GM12878 (cell line): ENCODE results near the gene PPP1R14D. TPM values are rescaled to one million over a fixed set of nuclear protein-coding genes. Genes with fewer than 3 reads are reported as not detected.

ENCODE experiments used
- ATAC-seq: fragments of 200-7000 bp; cut with Tn5 transposase; 3 replicates; pipeline ENCODE4 v1.9.1; 2020; ENCODE audit warnings: mild to moderate bottlenecking, moderate library complexity
- BruUV-seq: library from RNA; stranded (reverse); fragments of 400-500 nt; replicated peaks from 2 replicates; lab custom pipeline; 2021; lab: Mats Ljungman, UMichigan
- CTCF ChIA-PET: fragments of 300-600 bp; sonication (Branson Sonifier 250); formaldehyde crosslinking; extraction: SDS; loops from one replicate; lab custom pipeline; 2021; ENCODE audit warnings: inconsistent platforms; lab: Yijun Ruan, JAX
- POLR2A ChIA-PET: fragments of 350-600 bp; formaldehyde crosslinking; extraction: SDS; loops from one replicate; lab custom pipeline; 2021; ENCODE audit warnings: inconsistent platforms; lab: Charles Lee
- RAD21 ChIA-PET: fragments of 300-600 bp; sonication (Branson Sonifier 250); formaldehyde crosslinking; loops from one replicate; lab custom pipeline; 2023; ENCODE audit warnings: antibody characterized with exemption; ENCODE audit not compliant: unreplicated experiment; lab: Charles Lee
- SMC1A ChIA-PET: fragments of 300-600 bp; sonication (Branson Sonifier 250); formaldehyde crosslinking; loops from one replicate; lab custom pipeline; 2023; ENCODE audit not compliant: unreplicated experiment, uncharacterized antibody; lab: Charles Lee
- DNase-seq: peaks from one replicate; pipeline ENCODE4 v3.0.0-alpha.2; 2011; ENCODE audit warnings: low read depth, low spot score
- FAIRE-seq: peaks from 3 replicates; lab custom pipeline; 2011; peaks lifted over from hg19 to GRCh38; lab: Jason Lieb, UNC
- H2AFZ ChIP-seq: 2 replicates; pipeline ENCODE4 v1.6.0; 2011; ENCODE audit warnings: low read depth, low read length, control low read depth; ENCODE audit not compliant: control insufficient read depth
- H3K27ac ChIP-seq: 2 replicates; pipeline ENCODE4 v1.5.1; 2011; ENCODE audit warnings: control low read depth; ENCODE audit not compliant: control insufficient read depth, insufficient read depth
- H3K27me3 ChIP-seq, 2 experiments: replicated peaks in 1 of 2; 2 replicates each; pipeline versions ENCODE4 v1.6.0 to v1.6.1; 2011; ENCODE audit warnings: low read length in 1 of 2; ENCODE audit not compliant: control insufficient read depth in 2 of 2, insufficient read depth in 2 of 2
- H3K36me3 ChIP-seq, 2 experiments: 2 replicates each; pipeline ENCODE4 v1.5.1; 2011; ENCODE audit warnings: low read length in 1 of 2; ENCODE audit not compliant: control insufficient read depth in 2 of 2, insufficient read depth in 2 of 2
- H3K4me1 ChIP-seq: 2 replicates; pipeline ENCODE4 v1.6.1; 2011; ENCODE audit warnings: mild to moderate bottlenecking, low read length, moderate library complexity, mixed read lengths; ENCODE audit not compliant: control insufficient read depth, insufficient read depth
- H3K4me2 ChIP-seq: 2 replicates; pipeline ENCODE4 v1.6.0; 2011; ENCODE audit warnings: control low read depth; ENCODE audit not compliant: control insufficient read depth, insufficient read depth
- H3K4me3 ChIP-seq: fragments of 200-600 bp; sonication (generic); 2 replicates; pipeline ENCODE4 v1.5.1; 2016
- H3K79me2 ChIP-seq: 2 replicates; pipeline ENCODE4 v1.6.0; 2011; ENCODE audit warnings: low read length; ENCODE audit not compliant: control insufficient read depth, insufficient read depth
- H3K9ac ChIP-seq: 2 replicates; pipeline ENCODE4 v1.8.0; 2011; ENCODE audit warnings: low read length, control low read depth, mixed read lengths; ENCODE audit not compliant: control insufficient read depth, insufficient read depth
- H3K9me3 ChIP-seq: replicated peaks from 3 replicates; pipeline ENCODE4 v1.5.1; 2011; ENCODE audit warnings: mild to moderate bottlenecking, low read length; ENCODE audit not compliant: control insufficient read depth, insufficient read depth
- H4K20me1 ChIP-seq: 2 replicates; pipeline ENCODE4 v1.6.0; 2011; ENCODE audit not compliant: control insufficient read depth, insufficient read depth
- ASH2L ChIP-seq: fragments of 300-600, 200-600 bp; sonication (generic); IDR thresholded peaks from 2 replicates; pipeline ENCODE4 v1.6.1; 2017; ENCODE audit warnings: low read depth, mild to moderate bottlenecking, borderline replicate concordance
- CBX3 ChIP-seq: fragments of 200-600 bp; sonication (generic); IDR thresholded peaks from 2 replicates; pipeline ENCODE4 v1.6.1; 2016; ENCODE audit warnings: low read depth, borderline replicate concordance
- HDGF ChIP-seq: fragments of 450-650 bp; IDR thresholded peaks from 2 replicates; pipeline ENCODE4 v1.6.1; 2016; ENCODE audit warnings: antibody characterized with exemption
- MXI1 ChIP-seq: fragments of 150-350 bp; IDR thresholded peaks from 2 replicates; pipeline ENCODE4 v1.6.1; 2011; ENCODE audit warnings: low read depth, mild to moderate bottlenecking, inconsistent platforms, low read length, improper control_type of control experiment
- MYB ChIP-seq: fragments of 150-350 bp; IDR thresholded peaks from 2 replicates; pipeline ENCODE4 v1.6.1; 2014; ENCODE audit warnings: mild to moderate bottlenecking, low read depth, low read length, borderline replicate concordance
- MYC ChIP-seq: IDR thresholded peaks from 2 replicates; pipeline ENCODE4 v1.6.1; 2011; ENCODE audit warnings: mild to moderate bottlenecking, low read length, moderate library complexity, inconsistent platforms; ENCODE audit not compliant: insufficient read depth, insufficient replicate concordance, insufficient read length, severe bottlenecking
- PAX5 ChIP-seq: IDR thresholded peaks from 2 replicates; pipeline ENCODE4 v1.6.1; 2011; ENCODE audit warnings: low read depth, low read length, borderline replicate concordance
- RB1 ChIP-seq: fragments of 450-650 bp; formaldehyde crosslinking; IDR thresholded peaks from 2 replicates; pipeline ENCODE4 v1.6.1; 2017; ENCODE audit warnings: mild to moderate bottlenecking, borderline replicate concordance
- SREBF1 ChIP-seq: IDR thresholded peaks from 2 replicates; pipeline ENCODE4 v1.6.1; 2012; ENCODE audit warnings: mild to moderate bottlenecking, low read length
- ZNF384 ChIP-seq: IDR thresholded peaks from 2 replicates; pipeline ENCODE4 v1.6.1; 2012; ENCODE audit warnings: low read depth, mild to moderate bottlenecking, low read length, improper control_type of control experiment, borderline replicate concordance
- WGBS: methylation state at CpG from one replicate; pipeline ENCODE4 v1.1.6; 2016; ENCODE audit warnings: low lambda C conversion rate; ENCODE audit not compliant: insufficient replicate concordance, insufficient coverage; ENCODE audit errors: missing lambda C conversion rate; 5-methylcytosine and 5-hydroxymethylcytosine counted together
- in situ Hi-C: fragments of 300-500 bp; cut with MboI; formaldehyde crosslinking; loops from 9 replicates; pipeline ENCODE4 v1.14.3; 2018; ENCODE audit warnings: mixed read lengths
- intact Hi-C: fragments of 100-400 bp; cut with micrococcal nuclease; formaldehyde crosslinking; loops from one replicate; pipeline ENCODE4 v1.14.2; 2022; ENCODE audit not compliant: unreplicated experiment
- polyA plus RNA-seq, 11 experiments: library from polyadenylated mRNA; depleted of rRNA in 4 of 11; unstranded in 6 of 11; stranded (reverse) in 5 of 11; fragments of >200 nt; fragmentation: Nextera tagmentation in 4 of 11; fragmentation: Illumina TruSeq in 1 of 11; extraction: Ambion mirVana in 4 of 11; extraction: Trizol in 1 of 11; gene quantifications; 1 replicate in 1 of 11; 2 replicates in 10 of 11; pipeline versions ENCODE4 v1.2.1 to v1.2.3, GENCODE V29; 2011 to 2016; ENCODE audit warnings: inconsistent platforms in 2 of 11, missing spikeins in 2 of 11, low read depth in 1 of 11
- total RNA-seq, 4 experiments: library from RNA; depleted of rRNA in 3 of 4; stranded (reverse); fragments of >200 nt in 3 of 4; fragmentation: Illumina TruSeq in 1 of 4; extraction: Trizol in 1 of 4; gene quantifications; 2 replicates each; pipeline versions ENCODE4 v1.2.1 to v1.2.3, GENCODE V29; 2013 to 2021
- TF ChIP-seq, protein P1 (sequence below): fragments of 450-650 bp; IDR thresholded peaks from 2 replicates; pipeline ENCODE4 v1.6.1; 2016; ENCODE audit warnings: mild to moderate bottlenecking
- TF ChIP-seq, protein P2 (sequence below): IDR thresholded peaks from 2 replicates; pipeline ENCODE4 v1.6.1; 2012; ENCODE audit warnings: low read depth, low read length, improper control_type of control experiment
- TF ChIP-seq, protein P3 (sequence below): IDR thresholded peaks from 2 replicates; pipeline ENCODE4 v1.6.1; 2012; ENCODE audit warnings: mild to moderate bottlenecking, low read depth, low read length

Gene PPP1R14D
- total and polyA plus RNA-seq, 10 of the 15 experiments (the other 5 are each of a cell fraction or from before 2014, with no cell fraction given) = 0.10 TPM; not detected in 9

DNA sequence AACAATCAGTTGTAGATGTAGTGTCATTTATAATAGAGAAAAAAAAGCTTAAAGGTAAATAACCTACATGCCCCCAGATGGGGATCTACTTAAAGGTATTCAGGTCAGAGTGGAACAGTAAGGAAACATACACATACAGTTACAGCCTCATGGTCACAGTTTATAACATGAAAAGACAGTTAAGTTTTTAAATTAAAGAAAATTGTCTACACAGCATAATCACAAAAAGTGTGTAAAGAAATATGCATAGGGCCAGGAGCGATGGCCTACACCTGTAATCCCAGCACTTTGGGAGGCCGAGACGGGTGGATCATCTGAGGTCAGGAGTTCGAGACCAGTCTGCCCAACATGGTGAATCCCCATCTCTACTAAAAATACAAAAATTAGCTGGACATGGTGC, 38.7 kb upstream of the PPP1R14D start:
- Histone ChIP-seq H3K4me2 (no peak overlapping the region), H3K36me3 (no peaks in the 10 kb centered on the region), H3K27ac (no peak overlapping the region), H3K4me1 (peaks cover 22% of the 10 kb centered on the region), H2AFZ (no peak overlapping the region), H3K79me2 (no peaks in the 10 kb centered on the region; the same call in 1 of the 2 replicates), H3K4me3 (no peak overlapping the region), H3K9ac (no peak overlapping the region), H4K20me1 (no peaks in the 10 kb centered on the region), H3K9me3 (no peaks in the 10 kb centered on the region), H3K27me3 (no peaks in the 10 kb centered on the region)
- TF ChIP-seq, protein P1, sequence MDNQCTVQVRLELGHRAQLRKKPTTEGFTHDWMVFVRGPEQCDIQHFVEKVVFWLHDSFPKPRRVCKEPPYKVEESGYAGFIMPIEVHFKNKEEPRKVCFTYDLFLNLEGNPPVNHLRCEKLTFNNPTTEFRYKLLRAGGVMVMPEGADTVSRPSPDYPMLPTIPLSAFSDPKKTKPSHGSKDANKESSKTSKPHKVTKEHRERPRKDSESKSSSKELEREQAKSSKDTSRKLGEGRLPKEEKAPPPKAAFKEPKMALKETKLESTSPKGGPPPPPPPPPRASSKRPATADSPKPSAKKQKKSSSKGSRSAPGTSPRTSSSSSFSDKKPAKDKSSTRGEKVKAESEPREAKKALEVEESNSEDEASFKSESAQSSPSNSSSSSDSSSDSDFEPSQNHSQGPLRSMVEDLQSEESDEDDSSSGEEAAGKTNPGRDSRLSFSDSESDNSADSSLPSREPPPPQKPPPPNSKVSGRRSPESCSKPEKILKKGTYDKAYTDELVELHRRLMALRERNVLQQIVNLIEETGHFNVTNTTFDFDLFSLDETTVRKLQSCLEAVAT = no peak
- TF ChIP-seq MXI1 (no peak), SREBF1 (no peak), ZNF384 (no peak), RB1 (no peak), HDGF (no peak), MYC (no peak), CBX3 (no peak), MYB (no peak), PAX5 (no peak), ASH2L (no peak)
- TF ChIP-seq, protein P2, sequence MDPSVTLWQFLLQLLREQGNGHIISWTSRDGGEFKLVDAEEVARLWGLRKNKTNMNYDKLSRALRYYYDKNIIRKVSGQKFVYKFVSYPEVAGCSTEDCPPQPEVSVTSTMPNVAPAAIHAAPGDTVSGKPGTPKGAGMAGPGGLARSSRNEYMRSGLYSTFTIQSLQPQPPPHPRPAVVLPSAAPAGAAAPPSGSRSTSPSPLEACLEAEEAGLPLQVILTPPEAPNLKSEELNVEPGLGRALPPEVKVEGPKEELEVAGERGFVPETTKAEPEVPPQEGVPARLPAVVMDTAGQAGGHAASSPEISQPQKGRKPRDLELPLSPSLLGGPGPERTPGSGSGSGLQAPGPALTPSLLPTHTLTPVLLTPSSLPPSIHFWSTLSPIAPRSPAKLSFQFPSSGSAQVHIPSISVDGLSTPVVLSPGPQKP = no peak
- TF ChIP-seq, protein P3, sequence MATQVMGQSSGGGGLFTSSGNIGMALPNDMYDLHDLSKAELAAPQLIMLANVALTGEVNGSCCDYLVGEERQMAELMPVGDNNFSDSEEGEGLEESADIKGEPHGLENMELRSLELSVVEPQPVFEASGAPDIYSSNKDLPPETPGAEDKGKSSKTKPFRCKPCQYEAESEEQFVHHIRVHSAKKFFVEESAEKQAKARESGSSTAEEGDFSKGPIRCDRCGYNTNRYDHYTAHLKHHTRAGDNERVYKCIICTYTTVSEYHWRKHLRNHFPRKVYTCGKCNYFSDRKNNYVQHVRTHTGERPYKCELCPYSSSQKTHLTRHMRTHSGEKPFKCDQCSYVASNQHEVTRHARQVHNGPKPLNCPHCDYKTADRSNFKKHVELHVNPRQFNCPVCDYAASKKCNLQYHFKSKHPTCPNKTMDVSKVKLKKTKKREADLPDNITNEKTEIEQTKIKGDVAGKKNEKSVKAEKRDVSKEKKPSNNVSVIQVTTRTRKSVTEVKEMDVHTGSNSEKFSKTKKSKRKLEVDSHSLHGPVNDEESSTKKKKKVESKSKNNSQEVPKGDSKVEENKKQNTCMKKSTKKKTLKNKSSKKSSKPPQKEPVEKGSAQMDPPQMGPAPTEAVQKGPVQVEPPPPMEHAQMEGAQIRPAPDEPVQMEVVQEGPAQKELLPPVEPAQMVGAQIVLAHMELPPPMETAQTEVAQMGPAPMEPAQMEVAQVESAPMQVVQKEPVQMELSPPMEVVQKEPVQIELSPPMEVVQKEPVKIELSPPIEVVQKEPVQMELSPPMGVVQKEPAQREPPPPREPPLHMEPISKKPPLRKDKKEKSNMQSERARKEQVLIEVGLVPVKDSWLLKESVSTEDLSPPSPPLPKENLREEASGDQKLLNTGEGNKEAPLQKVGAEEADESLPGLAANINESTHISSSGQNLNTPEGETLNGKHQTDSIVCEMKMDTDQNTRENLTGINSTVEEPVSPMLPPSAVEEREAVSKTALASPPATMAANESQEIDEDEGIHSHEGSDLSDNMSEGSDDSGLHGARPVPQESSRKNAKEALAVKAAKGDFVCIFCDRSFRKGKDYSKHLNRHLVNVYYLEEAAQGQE = no peak
- DNase-seq = no peak
- ChIA-PET CTCF (no interaction called here), POLR2A (interaction anchor here (0.6 to 9.5 kb wide), 2 partner anchors 23 to 598 kb away, joined by 3 to 220 read pairs; no protein-coding TSS in a partner anchor), RAD21 (no interaction called here), SMC1A (no interaction called here)
- ATAC-seq = no peak
- in situ Hi-C loops (no loop called here), intact Hi-C loops (no loop called here)
- 84% methylated on average over 4 of the region's 4 CpGs for WGBS
- no TSS peak for BruUV-seq
- no peak for FAIRE-seq
